Natural killer cell treated with Interleukin-12 subunit alpha and Interleukin-12 subunit beta and Interleukin-15 and Interleukin-18, amount 100 ng/mL, for 72 hours (primary cell): Measurements from ENCODE around the gene HSFX3. TPM values are rescaled to one million over a fixed set of nuclear protein-coding genes. Genes with fewer than 3 reads are reported as not detected.
"Not testable (repeated sequence)": the region's sequence is repeated elsewhere in the genome, so short reads cannot be mapped to it uniquely, and the experiment has no call there.

Experiments used
- ATAC-seq, 2 donors: fragments of 150-1000 bp; cut with Tn5 transposase in 1 of 2; sonication (Bioruptor Pico), chemical (Tn5 transposase) in 1 of 2; 2 replicates each; pipeline ENCODE4 v1.10.0; 2021
- DNase-seq: peaks from one replicate; pipeline ENCODE4 v3.0.0; 2022; ENCODE audit warnings: low spot score
- H3K27ac Mint-ChIP-seq, 2 donors: 1 replicate in 1 of 2; 2 replicates in 1 of 2; pipeline ENCODE4 v1.8.0; 2022; ENCODE audit warnings: mixed read lengths in 2 of 2, mild to moderate bottlenecking in 1 of 2, moderate library complexity in 1 of 2
- H3K27me3 Mint-ChIP-seq, 2 donors: 1 replicate in 1 of 2; 2 replicates in 1 of 2; pipeline ENCODE4 v1.8.0; 2022; ENCODE audit warnings: mixed read lengths in 2 of 2
- H3K36me3 Mint-ChIP-seq: one replicate; pipeline ENCODE4 v1.8.0; 2022; ENCODE audit warnings: mixed read lengths
- H3K4me1 Mint-ChIP-seq, 2 donors: 1 replicate in 1 of 2; 2 replicates in 1 of 2; pipeline ENCODE4 v1.8.0; 2022; ENCODE audit warnings: low read depth in 2 of 2, mixed read lengths in 2 of 2, mild to moderate bottlenecking in 1 of 2
- H3K4me3 Mint-ChIP-seq: one replicate; pipeline ENCODE4 v1.8.0; 2022; ENCODE audit warnings: mixed read lengths
- H3K9me3 Mint-ChIP-seq: 2 replicates; pipeline ENCODE4 v1.8.0; 2022; ENCODE audit warnings: mixed read lengths
- total RNA-seq, 2 donors: library from RNA; stranded (reverse); gene quantifications; one replicate each; pipeline ENCODE4 v1.2.3, GENCODE V29; 2022

Gene HSFX3
- total RNA-seq, 2 donors from 2014 or later, result not detected

GRCh38 chrX:149563359-149563758 is 13.6 kb upstream of the HSFX3 start:
- Mint-ChIP-seq H3K4me1 (no peaks in the 10 kb centered on the region), H3K27me3 (peaks cover 0 to 3% of the 10 kb centered on the region in 2 donors), H3K27ac (no peak overlapping the region)

DNA sequence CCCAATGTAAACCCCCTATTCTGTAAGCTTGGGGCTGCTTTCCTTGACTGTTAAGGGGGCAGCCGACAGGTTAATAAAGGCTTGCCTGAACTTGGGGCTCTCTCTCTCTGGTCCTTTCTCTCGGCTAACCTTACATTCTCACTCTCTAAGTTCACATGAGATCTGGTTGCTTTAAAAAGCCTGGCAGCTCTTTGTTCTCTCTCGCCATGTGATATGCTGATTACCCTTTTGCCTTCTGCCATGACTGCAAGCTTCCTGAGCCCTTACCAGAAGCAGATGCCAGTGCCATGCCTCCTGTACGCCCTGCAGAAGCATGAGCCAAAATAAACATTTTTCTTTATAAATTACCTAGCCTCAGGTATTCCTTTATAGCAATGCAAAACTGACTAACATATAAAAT is 5.5 kb upstream of the HSFX3 start:
- not testable (repeated sequence) for H3K27ac Mint-ChIP-seq, H3K9me3 Mint-ChIP-seq, ATAC-seq, H3K27me3 Mint-ChIP-seq, H3K4me1 Mint-ChIP-seq, H3K4me3 Mint-ChIP-seq, DNase-seq, H3K36me3 Mint-ChIP-seq

More at GRCh38 chrX:149563359-149563758, 13.6 kb upstream of the HSFX3 start:
- Mint-ChIP-seq H3K36me3 (no peaks in the 10 kb centered on the region), H3K9me3 (no peaks in the 10 kb centered on the region), H3K4me3 (no peak overlapping the region)
- ATAC-seq (no peak), DNase-seq (no peak)

DNA sequence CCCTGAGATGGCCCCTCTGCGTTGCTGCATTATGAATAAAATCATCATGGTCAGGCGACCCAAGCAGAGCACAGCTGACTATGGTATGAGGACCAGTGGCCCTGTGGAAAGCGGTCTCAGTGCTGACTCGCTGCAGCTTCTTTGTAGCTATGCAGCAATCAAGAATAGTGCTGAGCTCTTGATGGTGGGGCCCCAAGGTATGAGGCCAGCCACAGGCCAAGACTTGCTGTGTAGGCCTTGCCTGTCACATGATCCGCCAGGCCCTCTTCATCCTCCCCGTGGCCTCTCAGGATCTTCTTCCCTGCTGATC is 2.2 kb upstream of the HSFX3 start:
- peak in 1 of 2 donors; percentile 41 for ATAC-seq
- not testable (repeated sequence) for H3K27me3 Mint-ChIP-seq, DNase-seq, H3K4me1 Mint-ChIP-seq, H3K36me3 Mint-ChIP-seq, H3K9me3 Mint-ChIP-seq, H3K4me3 Mint-ChIP-seq, H3K27ac Mint-ChIP-seq

GRCh38 chrX:149551245-149551938 is 1.7 kb upstream of the HSFX3 start:
- H3K27me3 Mint-ChIP-seq, H3K9me3 Mint-ChIP-seq, DNase-seq, H3K36me3 Mint-ChIP-seq, H3K27ac Mint-ChIP-seq, H3K4me3 Mint-ChIP-seq, H3K4me1 Mint-ChIP-seq: not testable (repeated sequence)
- ATAC-seq, result peak in 1 of 2 donors; percentile 51

DNA sequence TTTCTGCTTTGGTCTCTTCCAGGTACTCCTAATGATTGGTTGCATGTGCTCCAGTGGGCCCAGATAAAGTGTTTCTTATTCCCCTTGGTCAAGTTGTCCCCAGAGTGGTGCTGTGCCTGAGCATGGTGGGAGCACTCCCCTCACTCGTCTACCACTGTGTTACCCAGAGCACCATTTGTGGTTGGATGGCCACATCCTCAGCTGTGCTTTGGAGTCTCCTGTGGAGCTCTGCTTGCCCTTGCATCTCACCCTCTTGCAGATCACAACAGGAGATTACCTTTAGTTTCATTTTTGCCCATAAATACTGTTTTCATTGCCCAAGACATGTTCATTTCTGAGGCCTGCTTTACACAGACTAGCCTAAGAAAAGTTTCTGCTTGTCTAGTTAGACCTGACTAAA is 730 bp upstream of the HSFX3 start:
- ATAC-seq, result peak; percentile 55 to 65
- H3K27me3 Mint-ChIP-seq, H3K9me3 Mint-ChIP-seq, H3K4me3 Mint-ChIP-seq, DNase-seq, H3K27ac Mint-ChIP-seq, H3K4me1 Mint-ChIP-seq, H3K36me3 Mint-ChIP-seq: not testable (repeated sequence)

DNA sequence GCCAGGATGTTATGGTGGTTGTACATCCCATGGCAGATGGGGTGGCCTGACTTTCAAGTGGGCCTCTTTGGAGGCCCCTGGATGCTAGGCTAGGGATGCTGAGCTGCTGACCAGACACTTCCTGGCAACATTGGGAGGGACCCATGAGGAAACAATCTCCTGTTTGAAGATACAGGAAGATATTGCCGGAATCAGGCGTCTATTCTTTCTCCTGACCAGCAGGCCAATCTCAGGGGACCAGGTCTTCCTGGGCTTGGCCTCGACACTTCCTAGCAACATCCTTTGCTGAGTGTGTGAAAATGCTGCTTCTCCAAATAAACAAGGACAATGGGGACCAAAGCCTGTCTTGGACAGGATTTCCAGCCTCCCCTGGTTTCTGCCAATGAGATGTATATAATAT is 1.9 kb downstream of the HSFX3 start:
- not testable (repeated sequence) for H3K4me3 Mint-ChIP-seq, DNase-seq, H3K9me3 Mint-ChIP-seq, H3K4me1 Mint-ChIP-seq, H3K27me3 Mint-ChIP-seq, ATAC-seq, H3K27ac Mint-ChIP-seq, H3K36me3 Mint-ChIP-seq

- not testable (repeated sequence) for DNase-seq, H3K4me3 Mint-ChIP-seq, H3K27me3 Mint-ChIP-seq, H3K36me3 Mint-ChIP-seq, H3K27ac Mint-ChIP-seq, ATAC-seq, H3K9me3 Mint-ChIP-seq, H3K4me1 Mint-ChIP-seq
These were observed 2.8 kb downstream of the HSFX3 start for GRCh38 chrX:149546962-149547361.

- not testable (repeated sequence) for DNase-seq, H3K27me3 Mint-ChIP-seq, H3K4me1 Mint-ChIP-seq, ATAC-seq, H3K36me3 Mint-ChIP-seq, H3K4me3 Mint-ChIP-seq, H3K27ac Mint-ChIP-seq, H3K9me3 Mint-ChIP-seq
These were observed 3.9 kb downstream of the HSFX3 start for GRCh38 chrX:149545545-149546543.

DNA sequence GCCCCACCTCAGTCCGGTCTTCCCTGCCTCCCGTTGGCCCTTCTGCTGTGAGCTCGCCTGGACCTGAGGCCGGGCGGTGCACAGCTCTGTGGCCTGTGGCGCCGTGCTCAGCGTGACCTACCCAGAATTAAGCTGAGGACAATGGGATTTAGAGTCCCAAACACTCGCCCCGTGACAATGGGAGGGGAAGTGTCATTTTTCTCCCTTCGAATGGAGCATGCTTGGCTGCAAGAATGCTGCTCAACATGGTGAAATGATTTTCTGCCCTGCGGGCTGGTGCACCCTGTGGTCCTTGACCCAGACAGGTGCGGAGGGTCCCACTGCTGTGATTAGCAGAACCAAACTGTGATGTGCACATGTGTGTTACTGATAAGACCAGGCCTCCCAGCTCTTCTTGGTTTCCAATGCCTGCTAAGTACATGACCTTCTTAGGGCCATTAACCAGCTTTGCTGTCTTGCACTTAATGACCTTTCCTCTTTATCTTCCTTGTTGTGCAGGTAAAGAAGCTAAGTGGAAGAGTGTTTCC is 8.1 kb downstream of the HSFX3 start:
- Mint-ChIP-seq H3K27ac (peak overlapping the region; percentile 92 to 96), H3K9me3 (no peaks in the 10 kb centered on the region), H3K4me3 (peak overlapping the region; percentile 99), H3K27me3 (no peaks in the 10 kb centered on the region), H3K4me1 (peaks cover 8 to 11% of the 10 kb centered on the region in 2 donors), H3K36me3 (no peaks in the 10 kb centered on the region)
- no peak for DNase-seq
- no peak for ATAC-seq

GRCh38 chrX:149540621-149541520 is 8.9 kb downstream of the HSFX3 start, which contains the start of gene EOLA1:
EOLA1 (plus strand) TSS chrX:149541012; CDS start chrX:149545631, 4,619 bp downstream.
- Mint-ChIP-seq H3K4me3 (peak within 1 kb of the TSS; percentile 99), H3K27ac (peak within 1 kb of the TSS; percentile 92 to 96), H3K9me3 (no peaks in the 10 kb centered on the region), H3K4me1 (peaks cover 8 to 11% of the 10 kb centered on the region in 2 donors), H3K36me3 (no peaks in the 10 kb centered on the region), H3K27me3 (no peaks in the 10 kb centered on the region)
- ATAC-seq (peak; percentile 81 to 86), DNase-seq (peak; percentile 92)

DNA sequence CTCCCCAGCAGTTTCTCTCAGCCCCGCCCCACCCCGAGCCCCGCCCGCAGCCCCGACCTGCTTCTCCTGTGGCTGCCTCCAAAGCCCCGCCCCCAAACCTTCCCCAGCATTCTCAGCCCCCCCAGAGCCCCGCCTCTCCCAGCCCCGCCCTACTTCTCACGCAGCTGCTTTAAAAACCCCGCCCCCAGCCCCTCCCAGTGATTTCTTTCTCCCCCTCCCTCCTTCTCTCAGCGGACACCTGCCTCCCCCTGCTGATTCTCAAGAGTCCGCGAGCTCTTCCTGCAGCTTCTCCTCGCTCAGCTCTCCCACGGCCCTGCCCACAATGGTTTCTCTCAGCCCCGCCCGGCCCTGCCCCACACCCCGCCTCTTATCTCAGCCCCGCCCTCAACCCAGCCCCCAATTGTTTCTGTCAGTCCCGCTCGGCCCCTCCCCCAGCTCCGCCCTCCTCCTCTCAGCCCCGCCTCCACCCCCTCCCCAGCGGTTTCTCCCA is 9.5 kb downstream of the HSFX3 start:
- peak overlapping the region; percentile 99 for H3K4me3 Mint-ChIP-seq
- H3K27me3 Mint-ChIP-seq, result no peaks in the 10 kb centered on the region
- peak; percentile 84 to 85 for ATAC-seq
- peak overlapping the region; percentile 92 to 96 for H3K27ac Mint-ChIP-seq
- peaks cover 8 to 11% of the 10 kb centered on the region in 2 donors for H3K4me1 Mint-ChIP-seq
- no peaks in the 10 kb centered on the region for H3K36me3 Mint-ChIP-seq
- peak; percentile 89 for DNase-seq
- H3K9me3 Mint-ChIP-seq, result no peaks in the 10 kb centered on the region

GRCh38 chrX:149539283-149540130 is 10.2 kb downstream of the HSFX3 start:
- Mint-ChIP-seq H3K4me3 (peak overlapping the region; percentile 99), H3K27ac (peak overlapping the region; percentile 92 to 96), H3K36me3 (no peaks in the 10 kb centered on the region), H3K9me3 (no peaks in the 10 kb centered on the region), H3K27me3 (no peaks in the 10 kb centered on the region), H3K4me1 (peaks cover 8 to 11% of the 10 kb centered on the region in 2 donors)
- ATAC-seq (peak; percentile 70 to 76), DNase-seq (peak; percentile 91)
